PC-3 (cell line): Measurements from ENCODE around the gene YY2.

Experiments
- EZH2 ChIP-seq: fragments of 300-600 bp; sonication (generic); IDR thresholded peaks from one replicate; pipeline ENCODE4 v1.6.1; 2017; ENCODE audit warnings: antibody characterized with exemption, mild to moderate bottlenecking, low read length; ENCODE audit not compliant: unreplicated experiment
- EZH2phosphoT487 ChIP-seq: fragments of 300-600 bp; sonication (generic); IDR thresholded peaks from 2 replicates; pipeline ENCODE4 v1.6.1; 2018; ENCODE audit warnings: mild to moderate bottlenecking, antibody characterized with exemption, low read length, borderline replicate concordance
- TF ChIP-seq, protein P1 (sequence below): fragments of 300-600 bp; sonication (generic); conservative IDR thresholded peaks from 2 replicates; pipeline ENCODE4 v1.5.1; 2017; ENCODE audit warnings: antibody characterized with exemption, low read depth, mild to moderate bottlenecking, low read length

GRCh38 chrX:21853578-21853977, 2.2 kb upstream of the YY2 start:
- TF ChIP-seq, protein P1, sequence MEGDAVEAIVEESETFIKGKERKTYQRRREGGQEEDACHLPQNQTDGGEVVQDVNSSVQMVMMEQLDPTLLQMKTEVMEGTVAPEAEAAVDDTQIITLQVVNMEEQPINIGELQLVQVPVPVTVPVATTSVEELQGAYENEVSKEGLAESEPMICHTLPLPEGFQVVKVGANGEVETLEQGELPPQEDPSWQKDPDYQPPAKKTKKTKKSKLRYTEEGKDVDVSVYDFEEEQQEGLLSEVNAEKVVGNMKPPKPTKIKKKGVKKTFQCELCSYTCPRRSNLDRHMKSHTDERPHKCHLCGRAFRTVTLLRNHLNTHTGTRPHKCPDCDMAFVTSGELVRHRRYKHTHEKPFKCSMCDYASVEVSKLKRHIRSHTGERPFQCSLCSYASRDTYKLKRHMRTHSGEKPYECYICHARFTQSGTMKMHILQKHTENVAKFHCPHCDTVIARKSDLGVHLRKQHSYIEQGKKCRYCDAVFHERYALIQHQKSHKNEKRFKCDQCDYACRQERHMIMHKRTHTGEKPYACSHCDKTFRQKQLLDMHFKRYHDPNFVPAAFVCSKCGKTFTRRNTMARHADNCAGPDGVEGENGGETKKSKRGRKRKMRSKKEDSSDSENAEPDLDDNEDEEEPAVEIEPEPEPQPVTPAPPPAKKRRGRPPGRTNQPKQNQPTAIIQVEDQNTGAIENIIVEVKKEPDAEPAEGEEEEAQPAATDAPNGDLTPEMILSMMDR: no peak
- no peak for TF ChIP-seq EZH2
- TF ChIP-seq EZH2phosphoT487: no peak
